Calu3 (cell line): ENCODE measurements around the gene FARP1. TPM values are rescaled to one million over a fixed set of nuclear protein-coding genes. Genes with fewer than 3 reads are reported as not detected.

ENCODE experiments used
- BruUV-seq: library from RNA; stranded (reverse); fragments of 400-500 nt; replicated peaks from 2 replicates; lab custom pipeline; 2021; lab: Mats Ljungman, UMichigan
- CTCF ChIA-PET: fragments of 300-600 bp; sonication (Branson Sonifier 250); formaldehyde crosslinking; loops from one replicate; lab custom pipeline; 2022; ENCODE audit warnings: antibody characterized with exemption; lab: Charles Lee
- DNase-seq: peaks from one replicate; pipeline ENCODE4 v3.0.0; 2022
- H3K27ac Mint-ChIP-seq: one replicate; pipeline ENCODE4 v1.8.0; 2022; ENCODE audit warnings: mixed read lengths; ENCODE audit not compliant: unreplicated experiment
- H3K27me3 Mint-ChIP-seq: one replicate; pipeline ENCODE4 v1.8.0; 2022; ENCODE audit warnings: mixed read lengths; ENCODE audit not compliant: unreplicated experiment
- H3K36me3 Mint-ChIP-seq: one replicate; pipeline ENCODE4 v1.8.0; 2022; ENCODE audit warnings: mild to moderate bottlenecking, moderate library complexity, mixed read lengths; ENCODE audit not compliant: insufficient read depth, unreplicated experiment
- H3K4me1 Mint-ChIP-seq: one replicate; pipeline ENCODE4 v1.8.0; 2022; ENCODE audit warnings: mild to moderate bottlenecking, low read depth, mixed read lengths; ENCODE audit not compliant: unreplicated experiment
- H3K4me3 Mint-ChIP-seq: one replicate; pipeline ENCODE4 v1.8.0; 2022; ENCODE audit warnings: mild to moderate bottlenecking, low read depth, moderate library complexity, mixed read lengths; ENCODE audit not compliant: unreplicated experiment
- H3K9me3 Mint-ChIP-seq: one replicate; pipeline ENCODE4 v1.8.0; 2022; ENCODE audit warnings: low read depth, mixed read lengths; ENCODE audit not compliant: unreplicated experiment
- CTCF ChIP-seq: fragments of 200-600 bp; IDR thresholded peaks from one replicate; pipeline ENCODE4 v1.8.0; 2022; ENCODE audit warnings: antibody characterized with exemption; ENCODE audit not compliant: unreplicated experiment
- intact Hi-C: fragments of 100-400 bp; cut with micrococcal nuclease; formaldehyde crosslinking; loops from one replicate; pipeline ENCODE4 v1.10.0; 2022; ENCODE audit not compliant: unreplicated experiment
- total RNA-seq: library from RNA; stranded (reverse); gene quantifications from 2 replicates; pipeline ENCODE4 v1.2.3, GENCODE V29; 2022

The FARP1 gene
- total RNA-seq, 1 experiment from 2014 or later = 47.0 TPM

- no peak for DNase-seq
- no peak for TF ChIP-seq CTCF
- intact Hi-C loops = no loop called here
- H3K9me3 Mint-ChIP-seq = no peaks in the 10 kb centered on the region
- no peaks in the 10 kb centered on the region for H3K36me3 Mint-ChIP-seq
- H3K4me1 Mint-ChIP-seq = no peaks in the 10 kb centered on the region
- H3K4me3 Mint-ChIP-seq = no peak overlapping the region
- CTCF ChIA-PET = no interaction called here
- no peak overlapping the region for H3K27ac Mint-ChIP-seq
- BruUV-seq = no TSS peak
- H3K27me3 Mint-ChIP-seq = no peaks in the 10 kb centered on the region
These were observed 200.6 kb downstream of the FARP1 start for GRCh38 chr13:98343461-98343860.

- BruUV-seq = no TSS peak
- CTCF ChIA-PET = no interaction called here
- Mint-ChIP-seq H3K4me3 (no peak overlapping the region), H3K27ac (no peak overlapping the region), H3K36me3 (no peaks in the 10 kb centered on the region), H3K9me3 (no peaks in the 10 kb centered on the region), H3K4me1 (no peaks in the 10 kb centered on the region), H3K27me3 (no peaks in the 10 kb centered on the region)
- no peak for DNase-seq
- intact Hi-C loops = no loop called here
- no peak for TF ChIP-seq CTCF
These were observed 201.5 kb downstream of the FARP1 start for GRCh38 chr13:98344392-98344791.

- BruUV-seq = no TSS peak
- no peak for DNase-seq
- intact Hi-C loops = no loop called here
- no peak for TF ChIP-seq CTCF
- no peaks in the 10 kb centered on the region for H3K36me3 Mint-ChIP-seq
- H3K9me3 Mint-ChIP-seq = no peaks in the 10 kb centered on the region
- CTCF ChIA-PET = no interaction called here
- H3K27ac Mint-ChIP-seq = no peak overlapping the region
- no peaks in the 10 kb centered on the region for H3K4me1 Mint-ChIP-seq
- H3K27me3 Mint-ChIP-seq = no peaks in the 10 kb centered on the region
- H3K4me3 Mint-ChIP-seq = no peak overlapping the region
These were observed 202.4 kb downstream of the FARP1 start for GRCh38 chr13:98345107-98345935.

- Mint-ChIP-seq H3K27me3 (no peaks in the 10 kb centered on the region), H3K36me3 (no peaks in the 10 kb centered on the region), H3K27ac (no peak overlapping the region), H3K4me1 (no peaks in the 10 kb centered on the region), H3K9me3 (no peaks in the 10 kb centered on the region), H3K4me3 (no peak overlapping the region)
- DNase-seq = no peak
- intact Hi-C loops = no loop called here
- no peak for TF ChIP-seq CTCF
- CTCF ChIA-PET = no interaction called here
- no TSS peak for BruUV-seq
These were observed 204.2 kb downstream of the FARP1 start for GRCh38 chr13:98346904-98347636.
